Ovary (tissue), 9 donors: ENCODE measurements around the gene CDKN2B-AS1. TPM values are rescaled to one million over a fixed set of nuclear protein-coding genes. Genes with fewer than 3 reads are reported as not detected.

Source experiments
- DNase-seq, 5 donors: peaks; one replicate each; pipeline ENCODE4 v3.0.0-alpha.2; 2019 to 2020
- H3K27ac ChIP-seq, 2 donors: fragments of 200-600 bp; one replicate each; pipeline versions ENCODE4 v1.5.1 to v1.8.0; 2019 to 2022
- H3K27me3 ChIP-seq: fragments of 200-600 bp; one replicate; pipeline ENCODE4 v1.8.0; 2022
- H3K36me3 ChIP-seq: fragments of 200-600 bp; sonication (generic); one replicate; pipeline ENCODE4 v1.5.1; 2019
- H3K4me1 ChIP-seq: one replicate; pipeline ENCODE4 v1.8.1; 2013; ENCODE audit warnings: mild to moderate bottlenecking, moderate library complexity; ENCODE audit not compliant: insufficient read depth
- H3K4me3 ChIP-seq: fragments of 200-600 bp; sonication (generic); one replicate; pipeline ENCODE4 v1.5.1; 2017
- H3K9me3 ChIP-seq, 2 donors: fragments of 200-600 bp in 1 of 2; sonication (generic) in 1 of 2; one replicate each; pipeline versions ENCODE4 v1.5.1 to v1.8.1; 2013 to 2019; ENCODE audit warnings: mild to moderate bottlenecking in 1 of 2, moderate library complexity in 1 of 2
- CTCF ChIP-seq, 3 donors: fragments of 450-650 bp in 2 of 3; fragments of 200-600 bp in 1 of 3; IDR thresholded peaks; one replicate each; pipeline versions ENCODE4 v1.5.1 to v1.8.0; 2016 to 2022; ENCODE audit warnings: antibody characterized with exemption in 3 of 3, mild to moderate bottlenecking in 1 of 3
- EP300 ChIP-seq: sonication (generic); formaldehyde crosslinking; IDR thresholded peaks from one replicate; pipeline ENCODE4 v1.6.1; 2017; ENCODE audit warnings: antibody characterized with exemption
- POLR2A ChIP-seq: fragments of 450-650 bp; IDR thresholded peaks from one replicate; pipeline ENCODE4 v1.6.1; 2017; ENCODE audit warnings: antibody characterized with exemption, mild to moderate bottlenecking, moderate library complexity
- WGBS, 3 donors: extraction: QIAGEN DNeasy Blood & Tissue Kit in 1 of 3; methylation state at CpG; one replicate each; pipeline versions ENCODE4 v1.1.5 to v1.1.7; 2013 to 2017; 5-methylcytosine and 5-hydroxymethylcytosine counted together
- intact Hi-C, 4 donors: fragments of 100-400 bp; cut with DNase I; formaldehyde crosslinking; loops; one replicate each; pipeline versions ENCODE4 v1.11.0 to v1.15.1; 2022 to 2023
- polyA plus RNA-seq, 2 donors: library from polyadenylated mRNA; stranded (reverse); fragments of 200-250 nt in 1 of 2; fragments of 350-450 nt in 1 of 2; fragmentation: Illumina TruSeq in 1 of 2; extraction: RNeasy Lipid Tissue Mini Kit (QIAGEN cat#74804) in 1 of 2; gene quantifications; one replicate each; pipeline ENCODE4 v1.2.3, GENCODE V29; 2013 to 2014
- total RNA-seq, 7 donors: library from RNA; depleted of rRNA in 2 of 7; stranded (reverse); fragments of >200 nt in 2 of 7; fragmentation: NEBNext Ultra II Directional in 3 of 7; extraction: Animal tissue kit (Norgen Biotek cat#: 25700) in 3 of 7; gene quantifications; one replicate each; pipeline versions ENCODE4 v1.1.0 to v1.2.4, GENCODE V29; 2016 to 2023
- donor health status: DM: no; HTN: no; CAD: no; lungs with moderate emphysema.
- donor health status: DM: no; HTN: no; CAD: no.
- donor health status: Bipolar disorder and iron deficiency.
- donor health status: DM: yes; HTN: yes; CAD: no.
- donor health status: DM: no; HTN: no; CAD: no.
- donor health status: DM: yes; HTN: yes; CAD: no.

The CDKN2B-AS1 gene
- total and polyA plus RNA-seq, 9 donors: 0.06 to 2.1 (median 0.58) TPM; not detected in 1

GRCh38 chr9:21964925-21965385 lies 29.6 kb upstream of the CDKN2B-AS1 start:
- TF ChIP-seq POLR2A: no peak
- no peak for TF ChIP-seq CTCF (IDR thresholded peaks at IDR 0.05)
- TF ChIP-seq EP300: no peak
- no peak for DNase-seq
- Histone ChIP-seq H3K4me1 (no peaks in the 10 kb centered on the region), H3K4me3 (no peak overlapping the region), H3K27me3 (no peaks in the 10 kb centered on the region), H3K9me3 (peaks cover 0 to 12% of the 10 kb centered on the region in 2 donors), H3K27ac (no peak overlapping the region), H3K36me3 (no peaks in the 10 kb centered on the region)
- WGBS, 3 donors: 2 to 3% (median 3%) methylated on average over 29 of the region's 29 CpGs
- intact Hi-C loops: no loop called here

GRCh38 chr9:21965401-21965951 lies 29.1 kb upstream of the CDKN2B-AS1 start:
- 1 to 3% (median 3%) methylated on average over 30 of the region's 30 CpGs for WGBS, 3 donors
- TF ChIP-seq EP300 (no peak), POLR2A (no peak), CTCF (IDR thresholded peaks at IDR 0.05) (no peak)
- DNase-seq: no peak
- H3K4me1 ChIP-seq: no peaks in the 10 kb centered on the region
- intact Hi-C loops: no loop called here
- no peak overlapping the region for H3K4me3 ChIP-seq
- no peaks in the 10 kb centered on the region for H3K36me3 ChIP-seq
- no peaks in the 10 kb centered on the region for H3K27me3 ChIP-seq
- no peak overlapping the region for H3K27ac ChIP-seq
- peaks cover 0 to 12% of the 10 kb centered on the region in 2 donors for H3K9me3 ChIP-seq

- Histone ChIP-seq H3K4me3 (no peak overlapping the region), H3K27me3 (no peaks in the 10 kb centered on the region), H3K27ac (no peak overlapping the region), H3K4me1 (no peaks in the 10 kb centered on the region), H3K9me3 (peaks cover 0 to 12% of the 10 kb centered on the region in 2 donors), H3K36me3 (no peaks in the 10 kb centered on the region)
- DNase-seq: no peak
- WGBS, 3 donors: 20 to 21% (median 20%) methylated on average over 15 of the region's 15 CpGs
- TF ChIP-seq CTCF (IDR thresholded peaks at IDR 0.05) (no peak), EP300 (no peak), POLR2A (no peak)
- intact Hi-C loops: no loop called here
These were observed 28.3 kb upstream of the CDKN2B-AS1 start for GRCh38 chr9:21966140-21966851.

- no peaks in the 10 kb centered on the region for H3K4me1 ChIP-seq
- no peaks in the 10 kb centered on the region for H3K27me3 ChIP-seq
- TF ChIP-seq EP300: no peak
- no peak for TF ChIP-seq POLR2A
- no peak for TF ChIP-seq CTCF (IDR thresholded peaks at IDR 0.05)
- H3K36me3 ChIP-seq: no peaks in the 10 kb centered on the region
- no peak for DNase-seq
- WGBS, 3 donors: 12 to 16% (median 15%) methylated on average over 19 of the region's 19 CpGs
- H3K4me3 ChIP-seq: no peak overlapping the region
- no peak overlapping the region for H3K27ac ChIP-seq
- intact Hi-C loops: no loop called here
- H3K9me3 ChIP-seq: peaks cover 0 to 12% of the 10 kb centered on the region in 2 donors
These were observed 27.4 kb upstream of the CDKN2B-AS1 start for GRCh38 chr9:21967169-21967568.
